H1 (cell line): ENCODE measurements around the gene SLC1A3.

Experiments
- BRCA1 ChIP-seq: IDR thresholded peaks from 2 replicates; pipeline ENCODE4 v1.6.1; 2012; ENCODE audit warnings: low read depth, low read length, improper control_type of control experiment
- CHD2 ChIP-seq: IDR thresholded peaks from 2 replicates; pipeline ENCODE4 v1.6.1; 2012; ENCODE audit warnings: low read length, improper control_type of control experiment
- EZH2 ChIP-seq: fragments of 200-600 bp; sonication (generic); IDR thresholded peaks from 2 replicates; pipeline ENCODE4 v1.7.1; 2012; ENCODE audit warnings: low read depth, mild to moderate bottlenecking, moderate library complexity, low read length, inconsistent platforms; ENCODE audit not compliant: severe bottlenecking
- FOSL1 ChIP-seq: IDR thresholded peaks from 2 replicates; pipeline ENCODE4 v1.6.1; 2011; ENCODE audit warnings: mild to moderate bottlenecking, low read depth, low read length, moderate library complexity; ENCODE audit not compliant: insufficient read depth
- POLR2A ChIP-seq, 2 experiments: IDR thresholded peaks; 1 replicate in 1 of 2; 2 replicates in 1 of 2; pipeline ENCODE4 v1.6.1; 2011; ENCODE audit warnings: low read depth in 2 of 2, low read length in 2 of 2, mild to moderate bottlenecking in 2 of 2; ENCODE audit errors: control extremely low read depth in 1 of 2
- RFX5 ChIP-seq: IDR thresholded peaks from 2 replicates; pipeline ENCODE4 v1.6.1; 2011; ENCODE audit warnings: low read depth, low read length, improper control_type of control experiment, borderline replicate concordance
- SIN3A ChIP-seq, 2 experiments: IDR thresholded peaks in 1 of 2; conservative IDR thresholded peaks in 1 of 2; 2 replicates each; pipeline ENCODE4 v1.6.1; 2011 to 2012; ENCODE audit warnings: low read length in 2 of 2, improper control_type of control experiment in 1 of 2, low read depth in 1 of 2, mild to moderate bottlenecking in 1 of 2
- TAF7 ChIP-seq: optimal IDR thresholded peaks from 2 replicates; pipeline ENCODE3; 2011; ENCODE audit warnings: low read depth, mild to moderate bottlenecking, inconsistent platforms, low read length, moderate library complexity, borderline replicate concordance
- USF2 ChIP-seq: IDR thresholded peaks from 2 replicates; pipeline ENCODE4 v1.6.1; 2011; ENCODE audit warnings: low read length, improper control_type of control experiment
- TF ChIP-seq, protein P1 (sequence below): IDR thresholded peaks from 2 replicates; pipeline ENCODE4 v1.6.1; 2011; ENCODE audit warnings: low read depth, mild to moderate bottlenecking, low read length; ENCODE audit not compliant: insufficient read depth
- TF ChIP-seq, protein P2 (sequence below), 3 experiments: IDR thresholded peaks; 1 replicate in 2 of 3; 2 replicates in 1 of 3; pipeline versions ENCODE4 v1.5.1 to v1.6.1; 2011; ENCODE audit warnings: low read length in 3 of 3, mild to moderate bottlenecking in 3 of 3, inconsistent platforms in 2 of 3, low read depth in 1 of 3, moderate library complexity in 1 of 3; ENCODE audit not compliant: insufficient read depth in 1 of 3; ENCODE audit errors: control extremely low read depth in 1 of 3

- TF ChIP-seq FOSL1 = no peak
- TF ChIP-seq BRCA1 = no peak
- TF ChIP-seq SIN3A (conservative IDR thresholded peaks at IDR 0.05 in 1 of 2, IDR thresholded peaks at IDR 0.05 in 1 of 2; ENCODE audit: low read depth in 1 of 2, low read length in 2 of 2) = no peak
- TF ChIP-seq POLR2A (IDR thresholded peaks at IDR 0.05; ENCODE audit: control extremely low read depth in 1 of 2, low read depth in 2 of 2, low read length in 2 of 2) = no peak
- no peak for TF ChIP-seq USF2
- TF ChIP-seq CHD2 = no peak
- TF ChIP-seq RFX5 = no peak
- no peak for TF ChIP-seq TAF7
- no peak for TF ChIP-seq EZH2
- TF ChIP-seq, protein P1, sequence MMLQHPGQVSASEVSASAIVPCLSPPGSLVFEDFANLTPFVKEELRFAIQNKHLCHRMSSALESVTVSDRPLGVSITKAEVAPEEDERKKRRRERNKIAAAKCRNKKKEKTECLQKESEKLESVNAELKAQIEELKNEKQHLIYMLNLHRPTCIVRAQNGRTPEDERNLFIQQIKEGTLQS = no peak
- TF ChIP-seq, protein P2, sequence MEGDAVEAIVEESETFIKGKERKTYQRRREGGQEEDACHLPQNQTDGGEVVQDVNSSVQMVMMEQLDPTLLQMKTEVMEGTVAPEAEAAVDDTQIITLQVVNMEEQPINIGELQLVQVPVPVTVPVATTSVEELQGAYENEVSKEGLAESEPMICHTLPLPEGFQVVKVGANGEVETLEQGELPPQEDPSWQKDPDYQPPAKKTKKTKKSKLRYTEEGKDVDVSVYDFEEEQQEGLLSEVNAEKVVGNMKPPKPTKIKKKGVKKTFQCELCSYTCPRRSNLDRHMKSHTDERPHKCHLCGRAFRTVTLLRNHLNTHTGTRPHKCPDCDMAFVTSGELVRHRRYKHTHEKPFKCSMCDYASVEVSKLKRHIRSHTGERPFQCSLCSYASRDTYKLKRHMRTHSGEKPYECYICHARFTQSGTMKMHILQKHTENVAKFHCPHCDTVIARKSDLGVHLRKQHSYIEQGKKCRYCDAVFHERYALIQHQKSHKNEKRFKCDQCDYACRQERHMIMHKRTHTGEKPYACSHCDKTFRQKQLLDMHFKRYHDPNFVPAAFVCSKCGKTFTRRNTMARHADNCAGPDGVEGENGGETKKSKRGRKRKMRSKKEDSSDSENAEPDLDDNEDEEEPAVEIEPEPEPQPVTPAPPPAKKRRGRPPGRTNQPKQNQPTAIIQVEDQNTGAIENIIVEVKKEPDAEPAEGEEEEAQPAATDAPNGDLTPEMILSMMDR (IDR thresholded peaks at IDR 0.05; ENCODE audit: control extremely low read depth in 1 of 3, insufficient read depth in 1 of 3, low read depth in 1 of 3, low read length in 3 of 3) = no peak
Observed at GRCh38 chr5:36664766-36665165, 58.4 kb downstream of the SLC1A3 start.
